ENCODE measurements around the gene BABAM1.

DNA sequence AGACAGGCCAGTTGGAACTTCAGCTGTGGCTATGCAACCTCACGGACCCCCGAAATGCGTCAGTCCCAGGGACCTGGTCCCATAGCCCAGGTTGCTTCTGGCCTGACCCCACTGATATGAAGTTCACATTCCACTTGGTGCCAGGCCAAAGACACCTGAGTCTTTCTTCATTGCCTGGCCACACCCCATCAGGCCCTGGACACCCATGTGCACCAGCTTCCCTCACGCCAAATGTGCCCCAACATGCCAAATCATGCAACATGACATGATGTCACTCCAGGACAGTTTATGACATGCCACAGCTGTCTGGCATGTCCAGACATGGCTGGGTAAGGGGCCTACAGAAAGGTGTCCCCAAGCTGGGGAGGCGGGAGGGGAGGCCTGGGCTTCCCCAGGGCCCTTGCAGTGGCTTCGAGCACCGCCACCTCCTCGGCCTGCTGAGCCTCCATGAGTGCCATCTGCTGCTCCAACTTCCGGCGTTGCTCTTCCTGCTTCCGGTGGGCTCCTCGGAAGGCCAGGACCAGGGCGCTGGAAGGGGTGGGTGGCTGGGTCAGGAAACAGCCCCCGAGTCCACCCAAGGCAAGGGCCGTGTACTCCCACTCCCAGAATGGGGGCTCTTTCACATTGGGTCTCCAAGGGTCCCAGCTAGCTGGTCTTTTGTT, 17.2 kb upstream of the BABAM1 start:
- TF ChIP-seq, protein P1, sequence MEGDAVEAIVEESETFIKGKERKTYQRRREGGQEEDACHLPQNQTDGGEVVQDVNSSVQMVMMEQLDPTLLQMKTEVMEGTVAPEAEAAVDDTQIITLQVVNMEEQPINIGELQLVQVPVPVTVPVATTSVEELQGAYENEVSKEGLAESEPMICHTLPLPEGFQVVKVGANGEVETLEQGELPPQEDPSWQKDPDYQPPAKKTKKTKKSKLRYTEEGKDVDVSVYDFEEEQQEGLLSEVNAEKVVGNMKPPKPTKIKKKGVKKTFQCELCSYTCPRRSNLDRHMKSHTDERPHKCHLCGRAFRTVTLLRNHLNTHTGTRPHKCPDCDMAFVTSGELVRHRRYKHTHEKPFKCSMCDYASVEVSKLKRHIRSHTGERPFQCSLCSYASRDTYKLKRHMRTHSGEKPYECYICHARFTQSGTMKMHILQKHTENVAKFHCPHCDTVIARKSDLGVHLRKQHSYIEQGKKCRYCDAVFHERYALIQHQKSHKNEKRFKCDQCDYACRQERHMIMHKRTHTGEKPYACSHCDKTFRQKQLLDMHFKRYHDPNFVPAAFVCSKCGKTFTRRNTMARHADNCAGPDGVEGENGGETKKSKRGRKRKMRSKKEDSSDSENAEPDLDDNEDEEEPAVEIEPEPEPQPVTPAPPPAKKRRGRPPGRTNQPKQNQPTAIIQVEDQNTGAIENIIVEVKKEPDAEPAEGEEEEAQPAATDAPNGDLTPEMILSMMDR (IDR thresholded peaks at IDR 0.05), result no peak
- no peak for TF ChIP-seq POLR2A (IDR thresholded peaks at IDR 0.05)

All from uterus (tissue), 2 donors.